Transverse colon (tissue), 4 donors: Measurements from ENCODE around the gene MMP14. TPM values are rescaled to one million over a fixed set of nuclear protein-coding genes. Genes with fewer than 3 reads are reported as not detected.
A peak's percentile ranks its signal among the peaks of the same experiment; 100 is the strongest.

Experiments
- DNase-seq: peaks from one replicate; pipeline ENCODE4 v3.0.0-alpha.2; 2019
- H3K27ac ChIP-seq, 4 donors: fragments of 200-600 bp; sonication (generic); 2 replicates each; pipeline ENCODE4 v1.5.1; 2016 to 2018; ENCODE audit warnings: inconsistent platforms in 4 of 4
- H3K27me3 ChIP-seq: fragments of 200-600 bp; sonication (generic); 2 replicates; pipeline ENCODE4 v1.5.1; 2017; ENCODE audit warnings: inconsistent platforms
- H3K36me3 ChIP-seq, 4 donors: fragments of 200-600 bp; sonication (generic); 2 replicates each; pipeline ENCODE4 v1.5.1; 2017 to 2019; ENCODE audit warnings: inconsistent platforms in 4 of 4
- H3K4me1 ChIP-seq, 4 donors: fragments of 200-600 bp; sonication (generic); 2 replicates each; pipeline ENCODE4 v1.5.1; 2017 to 2020; ENCODE audit warnings: inconsistent platforms in 4 of 4
- H3K4me3 ChIP-seq, 4 donors: fragments of 200-600 bp; sonication (generic); 1 replicate in 1 of 4; 2 replicates in 3 of 4; pipeline versions ENCODE4 v1.5.1 to v1.6.1; 2017 to 2019; ENCODE audit warnings: inconsistent platforms in 4 of 4
- H3K9me3 ChIP-seq, 2 donors: fragments of 200-600 bp; sonication (generic); 2 replicates each; pipeline ENCODE4 v1.5.1; 2017 to 2019; ENCODE audit warnings: inconsistent platforms in 2 of 2
- EP300 ChIP-seq: sonication (generic); formaldehyde crosslinking; IDR thresholded peaks from one replicate; pipeline ENCODE4 v1.6.1; 2017; ENCODE audit warnings: antibody characterized with exemption, low read depth
- POLR2A ChIP-seq: fragments of 450-650 bp; IDR thresholded peaks from one replicate; pipeline ENCODE4 v1.6.1; 2016; ENCODE audit warnings: antibody characterized with exemption, mild to moderate bottlenecking, moderate library complexity
- POLR2AphosphoS5 ChIP-seq, 3 donors: sonication (generic); formaldehyde crosslinking; IDR thresholded peaks; one replicate each; pipeline ENCODE4 v1.6.1; 2016; ENCODE audit warnings: antibody characterized with exemption in 3 of 3
- WGBS, 2 donors: methylation state at CpG; one replicate each; pipeline ENCODE4 v1.1.5; 2018; ENCODE audit warnings: low coverage in 1 of 2; 5-methylcytosine and 5-hydroxymethylcytosine counted together
- in situ Hi-C, 4 donors: fragments of 200-750 bp; cut with MboI; loops; one replicate each; pipeline versions ENCODE4 v1.15.0 to v1.15.1; 2017; ENCODE audit warnings: low sequenced_read_pairs in 3 of 4, low pct_ligation_motif_present in 1 of 4, low pct_unique_long_range_greater_than_20kb in 1 of 4
- intact Hi-C: fragments of 100-400 bp; cut with DNase I; formaldehyde crosslinking; loops from one replicate; pipeline ENCODE4 v1.15.1; 2023; ENCODE audit warnings: low total_unique reads
- total RNA-seq, 4 donors: library from RNA; depleted of rRNA; stranded (reverse); fragments of >200 nt; gene quantifications; one replicate each; pipeline ENCODE4 v1.1.0, GENCODE V29; 2016
- TF ChIP-seq, protein P1 (sequence below), 5 experiments: fragments of 200-600 bp in 3 of 5; fragments of 450-650 bp in 2 of 5; sonication (generic) in 3 of 5; IDR thresholded peaks; 1 replicate in 2 of 5; 2 replicates in 3 of 5; pipeline ENCODE4 v1.5.1; 2016 to 2017; ENCODE audit warnings: antibody characterized with exemption in 5 of 5, inconsistent platforms in 3 of 5, mild to moderate bottlenecking in 2 of 5, moderate library complexity in 1 of 5

The MMP14 gene
- total RNA-seq, 4 donors from 2014 or later: 59.5 to 91.6 (median 73.1) TPM

DNA sequence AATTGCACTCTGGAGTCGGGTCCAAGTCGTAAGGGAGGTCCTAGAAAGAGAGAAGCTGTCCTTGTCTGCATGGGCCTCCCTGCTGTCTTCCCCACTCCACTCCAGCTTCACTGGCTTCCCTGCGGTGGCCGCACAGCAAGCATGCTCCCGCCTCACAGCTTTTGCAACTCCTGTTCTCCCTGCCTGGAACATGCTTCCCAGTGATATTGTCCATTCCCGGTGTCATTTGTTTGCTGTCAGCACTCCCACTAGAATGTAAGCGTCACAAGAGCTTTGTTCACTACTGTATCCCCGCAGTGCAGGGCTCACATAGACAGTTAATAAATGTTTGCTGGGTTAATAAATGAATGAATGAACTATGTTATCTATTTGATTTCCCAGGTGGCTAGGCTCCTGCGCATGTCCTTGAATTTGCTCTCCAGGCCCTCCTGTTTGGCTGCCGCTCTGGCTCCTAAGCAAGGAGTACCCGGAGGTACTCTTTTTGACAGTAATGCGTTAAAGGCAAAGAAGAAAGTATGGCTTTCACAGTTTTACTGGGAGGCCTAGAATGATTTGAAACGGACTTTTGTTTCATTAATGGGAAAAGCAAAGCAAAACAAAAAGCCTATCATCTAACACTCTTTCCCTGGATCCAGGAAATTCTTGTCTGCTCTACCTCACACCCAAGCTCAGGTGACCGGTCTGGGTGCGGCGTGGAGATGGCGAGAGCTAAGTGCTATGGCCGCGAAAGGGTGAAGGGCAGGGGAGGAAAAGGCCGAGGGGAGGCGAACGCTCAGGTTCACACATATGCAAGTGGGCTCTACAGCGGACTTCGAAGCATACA is 15.0 kb upstream of the MMP14 start:
- TF ChIP-seq POLR2A (no peak), POLR2AphosphoS5 (IDR thresholded peaks at IDR 0.05) (no peak), EP300 (no peak)
- TF ChIP-seq, protein P1, sequence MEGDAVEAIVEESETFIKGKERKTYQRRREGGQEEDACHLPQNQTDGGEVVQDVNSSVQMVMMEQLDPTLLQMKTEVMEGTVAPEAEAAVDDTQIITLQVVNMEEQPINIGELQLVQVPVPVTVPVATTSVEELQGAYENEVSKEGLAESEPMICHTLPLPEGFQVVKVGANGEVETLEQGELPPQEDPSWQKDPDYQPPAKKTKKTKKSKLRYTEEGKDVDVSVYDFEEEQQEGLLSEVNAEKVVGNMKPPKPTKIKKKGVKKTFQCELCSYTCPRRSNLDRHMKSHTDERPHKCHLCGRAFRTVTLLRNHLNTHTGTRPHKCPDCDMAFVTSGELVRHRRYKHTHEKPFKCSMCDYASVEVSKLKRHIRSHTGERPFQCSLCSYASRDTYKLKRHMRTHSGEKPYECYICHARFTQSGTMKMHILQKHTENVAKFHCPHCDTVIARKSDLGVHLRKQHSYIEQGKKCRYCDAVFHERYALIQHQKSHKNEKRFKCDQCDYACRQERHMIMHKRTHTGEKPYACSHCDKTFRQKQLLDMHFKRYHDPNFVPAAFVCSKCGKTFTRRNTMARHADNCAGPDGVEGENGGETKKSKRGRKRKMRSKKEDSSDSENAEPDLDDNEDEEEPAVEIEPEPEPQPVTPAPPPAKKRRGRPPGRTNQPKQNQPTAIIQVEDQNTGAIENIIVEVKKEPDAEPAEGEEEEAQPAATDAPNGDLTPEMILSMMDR (IDR thresholded peaks at IDR 0.05): no peak
- peak overlapping the region in 1 of 4 donors; percentile 68 for H3K27ac ChIP-seq
- in situ Hi-C loops (no loop called here), intact Hi-C loops (loop anchor here (1.0 to 10.0 kb wide), 2 partner anchors 32 to 267 kb away; no protein-coding TSS in a partner anchor)
- H3K4me3 ChIP-seq: no peak overlapping the region
- H3K4me1 ChIP-seq: peaks cover 4 to 32% (median 22%) of the 10 kb centered on the region in 4 donors
- no peaks in the 10 kb centered on the region for H3K36me3 ChIP-seq
- no peaks in the 10 kb centered on the region for H3K27me3 ChIP-seq
- WGBS, 2 donors: 65 to 85% methylated on average over 15 to 24 of the region's 24 CpGs
- no peak for DNase-seq
- no peaks in the 10 kb centered on the region for H3K9me3 ChIP-seq

DNA sequence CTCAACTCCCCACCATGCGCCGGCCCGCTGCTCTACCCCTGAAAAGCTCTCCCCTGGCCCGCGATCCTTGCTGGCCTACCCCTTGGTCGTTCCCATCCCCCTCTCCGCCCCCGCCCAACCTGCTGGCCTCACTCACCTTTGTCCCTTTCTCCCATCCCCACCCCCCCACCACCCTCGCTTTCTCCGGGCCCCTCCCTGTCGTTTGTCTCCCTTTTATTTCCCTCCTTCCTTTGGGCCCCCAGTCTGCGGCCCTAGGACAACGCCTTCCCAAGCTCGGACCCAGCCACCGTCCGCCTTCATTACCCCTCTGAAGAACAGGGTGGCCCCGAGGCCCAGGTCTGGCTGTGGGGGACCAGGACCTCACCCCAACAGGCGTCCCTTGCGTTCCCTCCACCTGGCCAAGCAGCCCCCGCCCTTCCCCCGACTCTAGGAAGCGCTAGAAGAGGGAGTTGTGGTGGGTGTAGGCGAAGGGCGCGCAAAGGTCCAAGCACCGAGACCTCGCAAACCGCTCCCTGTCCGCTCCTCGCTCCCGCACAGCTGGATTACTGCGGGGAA is 14.3 kb upstream of the MMP14 start:
- no peak for DNase-seq
- H3K9me3 ChIP-seq: no peaks in the 10 kb centered on the region

DNA sequence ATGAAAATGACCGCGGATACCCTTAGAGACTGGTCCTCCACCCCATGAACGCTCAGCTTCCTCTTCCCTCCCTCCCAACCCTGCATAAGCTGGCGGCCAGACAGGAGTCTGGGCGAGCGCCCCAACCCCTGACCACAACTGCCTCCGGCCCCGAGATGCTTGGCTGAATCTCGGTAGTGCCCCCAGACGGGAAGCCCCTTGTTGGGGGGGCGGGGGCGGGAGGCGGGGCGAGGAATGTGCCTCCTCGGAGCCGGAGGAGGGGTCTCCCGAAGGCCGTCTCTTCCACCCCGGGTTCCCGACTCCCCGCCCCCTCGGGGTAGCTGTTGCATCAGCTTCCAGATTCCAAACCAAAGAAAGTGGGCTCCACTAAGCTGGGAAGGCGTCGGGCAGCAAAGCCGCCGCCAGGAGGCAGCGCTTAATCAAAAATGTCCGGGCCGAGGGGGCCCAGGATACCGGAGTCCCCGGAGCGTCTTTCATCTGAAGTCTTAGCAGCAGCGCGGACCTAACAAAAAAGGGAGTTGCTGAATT is 13.8 kb upstream of the MMP14 start:
- 0 to 4% methylated on average over 6 to 21 of the region's 34 CpGs for WGBS, 2 donors
- Histone ChIP-seq H3K27me3 (no peaks in the 10 kb centered on the region), H3K4me3 (peak overlapping the region; percentile 25 to 48 (median 34)), H3K27ac (peak overlapping the region; percentile 45 to 68 (median 64)), H3K36me3 (no peaks in the 10 kb centered on the region), H3K9me3 (no peaks in the 10 kb centered on the region), H3K4me1 (peaks cover 4 to 32% (median 22%) of the 10 kb centered on the region in 4 donors)
- DNase-seq: peak; percentile 81
- intact Hi-C loops (loop anchor here (1.0 to 10.0 kb wide), 2 partner anchors 31 to 268 kb away; no protein-coding TSS in a partner anchor), in situ Hi-C loops (no loop called here)
- no peak for TF ChIP-seq POLR2AphosphoS5 (IDR thresholded peaks at IDR 0.05)
- TF ChIP-seq, protein P1 (IDR thresholded peaks at IDR 0.05): peak; percentile 83 to 87 (median 83)

More for the DNA sequence above, 14.3 kb upstream of the MMP14 start:
- H3K27me3 ChIP-seq: no peaks in the 10 kb centered on the region
- no peaks in the 10 kb centered on the region for H3K36me3 ChIP-seq
- H3K4me3 ChIP-seq: peak overlapping the region; percentile 25 to 48 (median 34)
- WGBS, 2 donors: 57% methylated on average over 22 of the region's 32 CpGs; no CpG with 5 or more reads in 1 of the 2 donors
- in situ Hi-C loops: no loop called here
- H3K4me1 ChIP-seq: peaks cover 4 to 32% (median 22%) of the 10 kb centered on the region in 4 donors
- intact Hi-C loops: loop anchor here (1.0 to 10.0 kb wide), 2 partner anchors 31 to 267 kb away; no protein-coding TSS in a partner anchor
- TF ChIP-seq, protein P1 (IDR thresholded peaks at IDR 0.05): no peak
- TF ChIP-seq POLR2AphosphoS5 (IDR thresholded peaks at IDR 0.05): no peak
- TF ChIP-seq POLR2A: no peak
- no peak for TF ChIP-seq EP300
- H3K27ac ChIP-seq: peak overlapping the region; percentile 45 to 68 (median 64)
